OCI-LY7 (cell line): ENCODE data around the gene TULP4.

Experiments
- CTCF ChIP-seq: fragments of 200-600 bp; sonication (generic); conservative IDR thresholded peaks from 2 replicates; pipeline ENCODE4 v1.5.1; 2014; ENCODE audit warnings: mild to moderate bottlenecking, antibody characterized with exemption, low read length, moderate library complexity, mixed read lengths
- EZH2phosphoT487 ChIP-seq: fragments of 200-600 bp; sonication (generic); IDR thresholded peaks from 2 replicates; pipeline ENCODE4 v1.6.1; 2018; ENCODE audit warnings: low read depth, borderline replicate concordance, mild to moderate bottlenecking, mixed run types, antibody characterized with exemption, low read length, moderate library complexity, mixed read lengths

GRCh38 chr6:158387036-158387435, 74.8 kb downstream of the TULP4 start:
- peak; percentile 76 for TF ChIP-seq CTCF
- no peak for TF ChIP-seq EZH2phosphoT487
